Upper lobe of left lung (tissue), 6 donors: ENCODE results near the gene TRIM17. TPM values are rescaled to one million over a fixed set of nuclear protein-coding genes. Genes with fewer than 3 reads are reported as not detected.
A peak's percentile ranks its signal among the peaks of the same experiment; 100 is the strongest.

ENCODE experiments used
- ATAC-seq, 2 donors: fragments of 200-7000 bp; cut with Tn5 transposase; one replicate each; pipeline ENCODE4 v1.9.1; 2022; ENCODE audit warnings: mild to moderate bottlenecking in 2 of 2, moderate library complexity in 2 of 2; ENCODE audit not compliant: low FRiP score in 2 of 2
- DNase-seq, 2 donors: peaks; one replicate each; pipeline ENCODE4 v3.0.0-alpha.2; 2019 to 2020
- H3K27ac ChIP-seq, 4 donors: fragments of 200-600 bp; sonication (generic); one replicate each; pipeline ENCODE4 v1.5.1; 2016 to 2019
- H3K27me3 ChIP-seq, 4 donors: fragments of 200-600 bp; sonication (generic); one replicate each; pipeline ENCODE4 v1.5.1; 2017 to 2019
- H3K36me3 ChIP-seq, 4 donors: fragments of 200-600 bp; sonication (generic); one replicate each; pipeline ENCODE4 v1.5.1; 2016 to 2019
- H3K4me1 ChIP-seq, 4 donors: fragments of 200-600 bp; sonication (generic); one replicate each; pipeline ENCODE4 v1.5.1; 2018 to 2019
- H3K4me3 ChIP-seq, 4 donors: fragments of 200-600 bp; sonication (generic); one replicate each; pipeline ENCODE4 v1.5.1; 2017 to 2019; ENCODE audit warnings: mild to moderate bottlenecking in 2 of 4, moderate library complexity in 1 of 4
- H3K9me3 ChIP-seq, 4 donors: fragments of 200-600 bp; sonication (generic); one replicate each; pipeline ENCODE4 v1.5.1; 2018 to 2019
- EP300 ChIP-seq, 4 donors: sonication (generic); formaldehyde crosslinking; IDR thresholded peaks; one replicate each; pipeline ENCODE4 v1.5.1; 2017; ENCODE audit warnings: antibody characterized with exemption in 4 of 4, control low read depth in 2 of 4
- POLR2A ChIP-seq, 4 donors: fragments of 450-650 bp; IDR thresholded peaks; one replicate each; pipeline ENCODE4 v1.5.1; 2016 to 2017; ENCODE audit warnings: antibody characterized with exemption in 4 of 4, mild to moderate bottlenecking in 2 of 4
- POLR2AphosphoS5 ChIP-seq, 2 donors: sonication (generic); formaldehyde crosslinking; IDR thresholded peaks; one replicate each; pipeline ENCODE4 v1.5.1; 2017; ENCODE audit warnings: antibody characterized with exemption in 2 of 2
- WGBS, 2 donors: methylation state at CpG; one replicate each; pipeline ENCODE4 v1.1.5; 2017 to 2018; 5-methylcytosine and 5-hydroxymethylcytosine counted together
- total RNA-seq, 6 donors: library from RNA; depleted of rRNA in 4 of 6; stranded (reverse); fragments of >200 nt in 4 of 6; gene quantifications; one replicate each; pipeline versions ENCODE4 v1.1.0 to v1.2.1, GENCODE V29; 2016 to 2021
- TF ChIP-seq, protein P1 (sequence below), 6 experiments: fragments of 450-650 bp in 4 of 6; fragments of 200-600 bp in 2 of 6; sonication (generic) in 2 of 6; IDR thresholded peaks; one replicate each; pipeline ENCODE4 v1.5.1; 2016 to 2019; ENCODE audit warnings: antibody characterized with exemption in 6 of 6
- donor health status: DM: no; HTN: no; CAD: no; lungs with moderate emphysema.
- donor health status: DM: no; HTN: yes; CAD: no; lungs with severe emphysema.

Gene TRIM17
- total RNA-seq, 6 donors from 2014 or later = 1.2 to 21.0 (median 2.4) TPM

DNA sequence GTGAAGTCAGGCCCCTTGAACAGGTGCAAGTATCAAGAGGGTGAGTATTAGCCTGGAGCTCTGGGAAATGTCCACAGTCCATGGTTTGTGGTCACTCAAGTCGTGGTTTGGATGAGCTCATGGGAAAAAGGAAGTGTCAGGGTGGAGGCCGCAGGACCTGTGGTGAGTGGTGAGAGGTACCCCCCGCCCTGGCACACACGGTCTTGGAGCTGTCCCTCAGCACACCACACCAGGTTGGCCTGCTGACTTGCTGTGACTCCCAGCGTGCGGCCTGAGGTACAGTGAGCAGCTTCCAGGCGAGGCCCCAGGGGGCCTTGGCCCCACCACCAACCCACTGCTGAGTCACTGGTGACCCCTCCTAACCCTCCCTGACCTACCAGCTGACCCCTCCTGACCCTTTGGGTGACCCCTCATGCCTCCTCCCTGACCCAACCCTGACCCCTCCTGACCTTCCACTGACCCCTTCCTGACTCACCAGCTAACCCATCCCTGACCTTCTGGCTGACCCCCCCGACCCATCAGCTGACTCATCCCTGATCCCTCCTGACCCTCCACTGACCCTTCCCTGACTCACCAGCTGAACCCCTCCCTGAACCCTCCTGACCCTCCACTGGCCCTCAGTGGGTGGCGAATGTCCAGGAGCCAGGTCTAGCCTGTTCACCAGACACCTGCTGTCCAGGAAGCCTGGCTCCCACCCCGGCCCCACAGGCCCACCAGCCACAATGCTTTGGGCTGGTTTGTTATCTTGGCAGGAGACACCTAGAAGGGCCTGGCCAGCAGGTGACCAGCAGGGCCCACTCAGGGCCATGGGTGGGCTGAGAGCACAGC lies 35.7 kb upstream of the TRIM17 start:
- H3K36me3 ChIP-seq = no peaks in the 10 kb centered on the region
- no peak overlapping the region for H3K27ac ChIP-seq
- peaks cover 0 to 5% (median under 1%) of the 10 kb centered on the region in 4 donors for H3K27me3 ChIP-seq
- peak in 1 of 2 donors; percentile 59 for DNase-seq
- 75 to 87% methylated on average over 9 to 10 of the region's 10 CpGs for WGBS, 2 donors
- peaks cover 0 to 10% (median 5%) of the 10 kb centered on the region in 4 donors for H3K4me1 ChIP-seq
- H3K4me3 ChIP-seq = no peak overlapping the region
- no peaks in the 10 kb centered on the region for H3K9me3 ChIP-seq
- peak; percentile 18 to 63 for ATAC-seq
- TF ChIP-seq EP300 (IDR thresholded peaks at IDR 0.05) (no peak), POLR2A (IDR thresholded peaks at IDR 0.05) (no peak), POLR2AphosphoS5 (IDR thresholded peaks at IDR 0.05) (no peak)
- TF ChIP-seq, protein P1, sequence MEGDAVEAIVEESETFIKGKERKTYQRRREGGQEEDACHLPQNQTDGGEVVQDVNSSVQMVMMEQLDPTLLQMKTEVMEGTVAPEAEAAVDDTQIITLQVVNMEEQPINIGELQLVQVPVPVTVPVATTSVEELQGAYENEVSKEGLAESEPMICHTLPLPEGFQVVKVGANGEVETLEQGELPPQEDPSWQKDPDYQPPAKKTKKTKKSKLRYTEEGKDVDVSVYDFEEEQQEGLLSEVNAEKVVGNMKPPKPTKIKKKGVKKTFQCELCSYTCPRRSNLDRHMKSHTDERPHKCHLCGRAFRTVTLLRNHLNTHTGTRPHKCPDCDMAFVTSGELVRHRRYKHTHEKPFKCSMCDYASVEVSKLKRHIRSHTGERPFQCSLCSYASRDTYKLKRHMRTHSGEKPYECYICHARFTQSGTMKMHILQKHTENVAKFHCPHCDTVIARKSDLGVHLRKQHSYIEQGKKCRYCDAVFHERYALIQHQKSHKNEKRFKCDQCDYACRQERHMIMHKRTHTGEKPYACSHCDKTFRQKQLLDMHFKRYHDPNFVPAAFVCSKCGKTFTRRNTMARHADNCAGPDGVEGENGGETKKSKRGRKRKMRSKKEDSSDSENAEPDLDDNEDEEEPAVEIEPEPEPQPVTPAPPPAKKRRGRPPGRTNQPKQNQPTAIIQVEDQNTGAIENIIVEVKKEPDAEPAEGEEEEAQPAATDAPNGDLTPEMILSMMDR (IDR thresholded peaks at IDR 0.05) = no peak

DNA sequence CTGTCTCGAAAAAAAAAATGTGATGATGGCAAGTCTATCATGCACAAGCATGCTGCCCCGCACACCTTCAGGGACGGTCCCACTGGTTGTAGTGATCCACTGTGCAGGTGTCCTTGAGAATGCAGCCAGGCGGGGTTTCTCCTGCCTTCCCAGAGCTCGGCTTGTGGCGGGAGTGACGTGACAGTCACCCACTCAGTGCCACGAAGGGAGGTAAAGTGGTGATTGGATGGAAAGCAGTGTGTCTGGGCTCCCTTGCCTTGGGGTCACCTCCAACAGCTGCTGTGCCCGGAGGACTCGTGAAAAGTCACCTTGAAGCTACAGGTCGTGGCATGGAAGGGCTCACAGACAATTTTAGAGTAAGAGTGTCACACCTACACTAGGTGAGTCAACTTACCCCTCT lies 33.5 kb upstream of the TRIM17 start:
- Histone ChIP-seq H3K27me3 (peaks cover 0 to 14% (median 10%) of the 10 kb centered on the region in 4 donors), H3K4me1 (peaks cover 9 to 14% (median 12%) of the 10 kb centered on the region in 4 donors), H3K36me3 (no peaks in the 10 kb centered on the region), H3K9me3 (no peaks in the 10 kb centered on the region), H3K27ac (no peak overlapping the region), H3K4me3 (no peak overlapping the region)
- TF ChIP-seq POLR2AphosphoS5 (IDR thresholded peaks at IDR 0.05) (no peak), POLR2A (IDR thresholded peaks at IDR 0.05) (no peak), EP300 (IDR thresholded peaks at IDR 0.05) (no peak)
- TF ChIP-seq, protein P1 (IDR thresholded peaks at IDR 0.05) = no peak
- DNase-seq = no peak
- ATAC-seq = no peak
- 82 to 88% methylated on average over 10 to 11 of the region's 11 CpGs for WGBS, 2 donors

- no peak for DNase-seq
- ATAC-seq = no peak
- Histone ChIP-seq H3K27me3 (peaks cover 0 to 21% (median 12%) of the 10 kb centered on the region in 4 donors), H3K27ac (no peak overlapping the region), H3K36me3 (no peaks in the 10 kb centered on the region), H3K4me1 (peaks cover 10 to 16% (median 13%) of the 10 kb centered on the region in 4 donors), H3K9me3 (no peaks in the 10 kb centered on the region), H3K4me3 (no peak overlapping the region)
- WGBS, 2 donors = 82 to 88% methylated on average over 6 of the region's 6 CpGs
- no peak for TF ChIP-seq POLR2A (IDR thresholded peaks at IDR 0.05)
- TF ChIP-seq POLR2AphosphoS5 (IDR thresholded peaks at IDR 0.05) = no peak
- TF ChIP-seq EP300 (IDR thresholded peaks at IDR 0.05) = no peak
- TF ChIP-seq, protein P1 (IDR thresholded peaks at IDR 0.05) = no peak
These were observed 31.7 kb upstream of the TRIM17 start for GRCh38 chr1:228448372-228448771.

- DNase-seq (peak in 1 of 2 donors; percentile 62), ATAC-seq (no peak)
- Histone ChIP-seq H3K27ac (no peak overlapping the region), H3K27me3 (peaks cover 0 to 21% (median 12%) of the 10 kb centered on the region in 4 donors), H3K4me1 (peaks cover 10 to 16% (median 13%) of the 10 kb centered on the region in 4 donors), H3K4me3 (no peak overlapping the region), H3K36me3 (no peaks in the 10 kb centered on the region), H3K9me3 (no peaks in the 10 kb centered on the region)
- 61 to 65% methylated on average over 15 of the region's 15 CpGs for whole genome bisulfite sequencing, 2 donors
- TF ChIP-seq POLR2AphosphoS5 (IDR thresholded peaks at IDR 0.05) = no peak
- no peak for TF ChIP-seq POLR2A (IDR thresholded peaks at IDR 0.05)
- TF ChIP-seq EP300 (IDR thresholded peaks at IDR 0.05) = no peak
These were observed 30.2 kb upstream of the TRIM17 start for GRCh38 chr1:228446852-228447251.

DNA sequence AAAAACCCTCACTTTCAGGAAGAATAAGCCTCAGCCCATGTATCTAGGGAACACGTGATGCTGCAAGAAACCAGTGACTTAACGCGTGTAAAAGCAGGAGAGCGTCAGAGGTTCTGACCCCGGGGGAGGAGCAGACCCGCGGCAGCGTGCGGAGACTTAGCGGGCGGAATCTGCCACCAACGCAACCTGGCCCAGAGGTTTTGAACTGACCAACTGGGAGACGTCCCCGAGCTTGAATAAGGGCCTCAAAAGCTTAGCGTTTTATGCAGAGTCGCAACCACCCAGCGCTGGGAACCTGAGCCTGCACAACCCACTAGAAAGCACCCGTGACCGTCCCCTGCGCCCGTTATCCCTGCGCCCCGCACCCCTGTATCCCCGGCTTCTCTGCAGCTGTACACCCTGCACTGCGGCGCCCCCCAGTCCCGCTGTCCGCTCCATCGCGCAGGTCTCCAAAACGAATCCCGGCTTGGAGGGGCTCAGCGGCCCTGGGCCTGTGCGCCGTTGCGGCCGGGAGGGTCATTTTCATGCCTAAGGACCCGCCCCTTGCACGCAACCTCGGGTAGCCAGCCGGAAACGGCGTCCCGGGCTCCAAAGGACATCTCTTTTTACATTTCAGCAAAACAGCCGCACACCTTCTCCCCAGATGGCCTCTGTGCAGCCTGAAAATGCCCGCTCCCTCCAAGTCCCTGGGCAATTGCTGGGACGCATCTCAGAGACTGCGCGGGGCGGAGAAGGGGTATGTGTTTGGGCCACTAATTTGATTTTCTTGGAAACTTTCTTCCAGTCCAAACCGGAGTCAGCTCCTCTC lies 29.4 kb upstream of the TRIM17 start:
- DNase-seq (peak in 1 of 2 donors; percentile 82), ATAC-seq (peak; percentile 5 to 91)
- H3K4me1 ChIP-seq = peaks cover 10 to 16% (median 13%) of the 10 kb centered on the region in 4 donors
- H3K4me3 ChIP-seq = peak overlapping the region in 3 of 4 donors; percentile 24 to 40 (median 32)
- TF ChIP-seq POLR2AphosphoS5 (IDR thresholded peaks at IDR 0.05) (no peak), EP300 (IDR thresholded peaks at IDR 0.05) (no peak), POLR2A (IDR thresholded peaks at IDR 0.05) (no peak)
- TF ChIP-seq, protein P1 (IDR thresholded peaks at IDR 0.05) = no peak
- H3K27ac ChIP-seq = no peak overlapping the region
- no peaks in the 10 kb centered on the region for H3K36me3 ChIP-seq
- H3K27me3 ChIP-seq = peaks cover 0 to 21% (median 12%) of the 10 kb centered on the region in 4 donors
- 10 to 16% methylated on average over 18 to 37 of the region's 51 CpGs for WGBS, 2 donors
- no peaks in the 10 kb centered on the region for H3K9me3 ChIP-seq
